ENCODE results near the gene IFNA10. TPM values are rescaled to one million over a fixed set of nuclear protein-coding genes. Genes with fewer than 3 reads are reported as not detected.

Gene IFNA10
- not detected in 2 replicates for total RNA-seq

GRCh38 chr9:21207043-21207442 lies at the start of gene IFNA10:
Gene IFNA10, minus strand, starts transcription at chr9:21207143. Its CDS starts 46 bp downstream, at chr9:21207097.

GRCh38 chr9:21239911-21240310 lies 33.0 kb upstream of the IFNA10 start, which contains the start of gene IFNA14:
Gene IFNA14, minus strand, starts transcription at chr9:21240005. Its CDS starts 70 bp downstream, at chr9:21239935.

GRCh38 chr9:21228122-21228521 lies 21.2 kb upstream of the IFNA10 start, which contains the start of gene IFNA17:
Gene IFNA17, minus strand, starts transcription at chr9:21228222. Its CDS starts 49 bp downstream, at chr9:21228173.

GRCh38 chr9:21217211-21217610 lies 10.3 kb upstream of the IFNA10 start, which contains the start of gene IFNA16:
Gene IFNA16, minus strand, starts transcription at chr9:21217311. Its CDS starts 6 bp downstream, at chr9:21217305.

GRCh38 chr9:21202105-21202504 lies 4.8 kb downstream of the IFNA10 start, which contains the start of gene IFNA7:
Gene IFNA7, minus strand, starts transcription at chr9:21202205. Its CDS starts 40 bp downstream, at chr9:21202165.

GRCh38 chr9:21187487-21187886 lies 19.5 kb downstream of the IFNA10 start, which contains the start of gene IFNA4:
Gene IFNA4, minus strand, starts transcription at chr9:21187587. Its CDS starts 56 bp downstream, at chr9:21187531.

GRCh38 chr9:21166560-21166959 lies 40.4 kb downstream of the IFNA10 start, which contains the start of gene IFNA21:
Gene IFNA21, minus strand, starts transcription at chr9:21166660. Its CDS starts 48 bp downstream, at chr9:21166612.

Other genes with a start within 250 kb of the IFNA10 start
- gene HACD4, start 175.5 kb downstream of the IFNA10 start, total RNA-seq: 1.7 and 7.9 TPM in 2 replicates
- gene IFNB1, start 129.2 kb downstream of the IFNA10 start, total RNA-seq: under 0.01 TPM in 1 of 2 replicates, not detected in the other
- not detected in 2 replicates for gene IFNW1, start 65.3 kb downstream of the IFNA10 start, total RNA-seq
- gene IFNA21, start 40.5 kb downstream of the IFNA10 start, total RNA-seq: not detected in 2 replicates
- gene IFNA4, start 19.6 kb downstream of the IFNA10 start, total RNA-seq: not detected in 2 replicates
- gene IFNA7, start 4.9 kb downstream of the IFNA10 start, total RNA-seq: not detected in 2 replicates
- not detected in 2 replicates for gene IFNA16, start 10.2 kb upstream of the IFNA10 start, total RNA-seq
- gene IFNA17, start 21.1 kb upstream of the IFNA10 start, total RNA-seq: not detected in 2 replicates
- not detected in 2 replicates for gene IFNA14, start 32.9 kb upstream of the IFNA10 start, total RNA-seq
- gene IFNA5, start 98.2 kb upstream of the IFNA10 start, total RNA-seq: not detected in 2 replicates
- gene KLHL9, start 128.3 kb upstream of the IFNA10 start, total RNA-seq: 33.5 and 47.5 TPM in 2 replicates
- not detected in 2 replicates for gene IFNA6, start 143.7 kb upstream of the IFNA10 start, total RNA-seq
- not detected in 2 replicates for gene IFNA13, start 160.9 kb upstream of the IFNA10 start, total RNA-seq
- not detected in 2 replicates for gene IFNA2, start 178.3 kb upstream of the IFNA10 start, total RNA-seq
- gene IFNA8, start 202.0 kb upstream of the IFNA10 start, total RNA-seq: not detected in 2 replicates
- not detected in 2 replicates for gene IFNA1, start 233.3 kb upstream of the IFNA10 start, total RNA-seq

Data from nasal cavity respiratory epithelium epithelial cell of viscerocranial mucosa (primary cell).